Measurements from ENCODE around the gene ACVR1C.
A peak's percentile ranks its signal among the peaks of the same experiment; 100 is the strongest.
"Not testable (repeated sequence)": the region's sequence is repeated elsewhere in the genome, so short reads cannot be mapped to it uniquely, and the experiment has no call there.

ACVR1C gene

DNA sequence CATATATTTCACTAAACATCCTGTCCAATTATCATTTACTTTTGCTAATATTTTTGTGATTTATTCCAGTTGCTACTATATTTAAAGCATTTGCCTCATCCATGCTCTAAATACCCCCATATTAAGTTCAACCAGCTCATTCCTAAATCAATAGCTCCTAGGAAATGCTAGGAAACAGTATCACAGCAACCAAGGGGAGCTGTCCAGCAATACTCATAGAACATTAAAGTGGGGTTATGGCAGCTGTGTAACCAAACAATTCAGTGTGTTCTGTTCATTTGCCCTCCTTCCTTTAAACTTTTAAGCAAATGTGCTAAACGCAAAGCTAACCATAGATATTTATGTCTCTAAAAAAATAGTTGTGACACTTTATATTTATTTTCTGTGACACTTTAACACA, 41.1 kb downstream of the ACVR1C start:
- no peak for FAIRE-seq
- no peak for DNase-seq (ENCODE audit: low spot score)

DNA sequence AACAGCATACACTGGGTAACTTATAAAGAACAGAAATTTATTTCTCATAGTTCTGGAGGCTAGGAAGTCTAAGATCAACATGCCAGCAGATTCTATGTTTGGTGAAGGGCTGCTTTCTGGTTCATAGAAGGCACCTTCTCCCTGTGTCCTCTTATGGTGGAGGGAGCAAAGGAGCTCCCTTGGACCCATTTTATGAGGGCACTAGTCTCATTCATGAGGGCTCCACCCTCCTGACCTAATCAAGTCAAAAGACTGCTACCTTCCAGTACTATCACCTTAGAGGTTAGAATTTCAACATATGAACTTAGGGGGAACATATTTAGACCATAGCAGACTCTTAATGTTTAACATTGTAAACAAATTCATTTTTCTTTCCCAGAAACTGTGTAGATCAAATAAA, 54.5 kb downstream of the ACVR1C start:
- DNase-seq (ENCODE audit: low spot score) (no peak), FAIRE-seq (no peak)

GRCh38 chr2:157572725-157573124, 55.9 kb downstream of the ACVR1C start:
- FAIRE-seq = no peak
- peak; percentile 27 for DNase-seq (ENCODE audit: low spot score)

- not testable (repeated sequence) for FAIRE-seq; DNase-seq (ENCODE audit: low spot score)
Measured at GRCh38 chr2:157566623-157567022, 62.0 kb downstream of the ACVR1C start.

DNA sequence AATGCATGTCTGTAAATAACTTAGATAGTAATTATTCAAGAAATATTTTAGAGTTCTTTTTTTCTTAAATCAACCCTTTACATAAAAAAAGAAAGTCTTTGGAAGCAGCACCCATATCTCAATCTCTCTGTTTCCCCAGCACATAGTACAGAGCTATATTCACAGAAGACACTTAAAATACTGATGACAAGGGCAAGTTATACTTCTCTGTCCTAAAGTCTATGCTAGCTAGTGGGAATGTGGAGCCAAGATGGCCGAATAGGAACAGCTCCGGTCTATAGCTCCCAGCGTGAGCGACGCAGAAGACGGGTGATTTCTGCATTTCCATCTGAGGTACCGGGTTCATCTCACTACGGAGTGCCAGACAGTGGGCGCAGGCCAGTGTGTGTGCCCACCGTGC, 62.6 kb downstream of the ACVR1C start:
- FAIRE-seq; DNase-seq (ENCODE audit: low spot score): not testable (repeated sequence)

GRCh38 chr2:157565550-157565949, 63.1 kb downstream of the ACVR1C start:
- no peak for FAIRE-seq

DNA sequence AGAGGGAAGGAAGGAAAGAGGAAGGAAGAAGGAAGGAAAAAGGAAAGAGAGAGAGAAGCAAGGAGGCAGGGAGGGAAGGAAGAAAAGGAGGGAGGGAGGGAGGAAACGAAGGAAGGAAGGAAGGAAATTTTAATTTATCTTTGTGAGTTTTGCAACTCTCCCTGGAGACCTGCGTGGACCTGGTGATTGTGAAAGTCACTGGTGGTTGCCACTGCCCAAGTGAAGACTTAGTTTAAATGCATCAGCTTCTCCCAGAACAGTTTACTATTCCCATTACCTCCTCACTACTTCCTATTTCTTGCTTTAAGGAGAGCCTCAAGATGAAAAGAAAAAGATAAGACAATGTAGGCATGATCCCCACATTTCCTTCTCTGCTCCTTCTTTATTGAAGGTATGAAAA, 68.8 kb downstream of the ACVR1C start:
- no peak for DNase-seq (ENCODE audit: low spot score)
- no peak for FAIRE-seq

More at GRCh38 chr2:157565550-157565949, 63.1 kb downstream of the ACVR1C start:
- DNase-seq (ENCODE audit: low spot score) = no peak

- FAIRE-seq (no peak), DNase-seq (ENCODE audit: low spot score) (no peak)
Measured at GRCh38 chr2:157559461-157559860, 69.2 kb downstream of the ACVR1C start.

DNA sequence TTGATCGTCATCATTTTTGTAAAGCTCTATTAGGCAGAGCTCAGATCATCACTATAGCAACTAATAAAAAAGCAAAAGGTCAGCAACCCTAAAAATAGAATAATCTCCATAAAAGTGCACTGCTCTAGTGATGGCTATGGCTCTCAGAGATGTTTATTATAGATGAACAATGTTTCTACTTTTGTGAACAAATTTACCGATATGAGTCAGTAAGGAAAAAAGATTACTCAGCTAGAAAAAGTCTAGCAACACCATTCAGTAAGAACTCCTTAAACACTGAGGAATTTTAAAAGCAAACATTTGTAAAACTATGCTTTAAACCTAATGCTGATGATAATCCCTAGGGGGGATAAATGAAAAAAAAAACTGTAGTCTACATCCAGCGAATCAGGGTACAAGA, 69.6 kb downstream of the ACVR1C start:
- no peak for DNase-seq (ENCODE audit: low spot score)
- no peak for FAIRE-seq

DNA sequence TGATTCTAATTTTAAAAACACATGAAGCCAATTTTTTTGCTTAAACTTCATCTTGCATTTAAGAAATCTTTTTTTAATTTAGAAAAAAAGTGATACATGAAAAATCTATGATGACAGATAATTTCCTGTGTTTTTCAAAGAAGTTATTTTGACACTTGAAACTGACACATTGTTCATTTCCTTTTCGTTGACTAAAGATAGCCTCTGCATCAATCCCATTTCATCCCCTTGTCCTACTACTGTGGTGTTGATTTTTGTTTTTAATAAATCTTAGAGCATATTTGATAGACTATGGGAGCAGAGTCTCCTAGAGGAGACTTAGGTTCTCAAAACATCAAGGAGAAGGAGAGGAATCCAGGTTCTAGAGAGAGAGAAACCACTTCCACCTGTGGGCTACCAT, 70.9 kb downstream of the ACVR1C start:
- no peak for FAIRE-seq
- DNase-seq (ENCODE audit: low spot score) = no peak

GRCh38 chr2:157540102-157540501, 88.6 kb downstream of the ACVR1C start:
- FAIRE-seq (no peak), DNase-seq (ENCODE audit: low spot score) (no peak)

GRCh38 chr2:157538064-157538463, 90.6 kb downstream of the ACVR1C start:
- FAIRE-seq (no peak), DNase-seq (ENCODE audit: low spot score) (no peak)

GRCh38 chr2:157536815-157537214, 91.8 kb downstream of the ACVR1C start:
- FAIRE-seq (no peak), DNase-seq (ENCODE audit: low spot score) (no peak)

- DNase-seq (ENCODE audit: low spot score) = no peak
- no peak for FAIRE-seq
Measured at GRCh38 chr2:157528963-157529751, 99.5 kb downstream of the ACVR1C start.

DNA sequence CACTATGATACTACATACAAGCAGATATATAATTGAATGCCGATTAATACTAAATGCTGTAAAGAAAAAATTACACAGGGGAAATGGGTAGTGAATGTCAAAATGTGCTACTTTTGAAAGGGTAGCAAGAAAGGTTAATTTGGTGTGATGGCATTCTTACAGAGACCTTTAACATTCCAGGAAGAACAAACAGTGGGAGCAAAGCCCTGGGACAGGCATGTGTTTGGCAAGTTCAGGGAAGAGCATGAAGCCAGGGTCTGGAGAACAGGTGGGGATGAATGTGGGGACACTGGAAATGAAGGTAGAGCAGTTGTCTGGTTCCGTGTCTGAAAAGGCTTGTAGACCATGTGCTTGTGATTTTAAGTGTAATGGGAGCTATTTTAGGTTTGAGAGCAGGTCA, 102.6 kb downstream of the ACVR1C start:
- FAIRE-seq (no peak), DNase-seq (ENCODE audit: low spot score) (no peak)

DNA sequence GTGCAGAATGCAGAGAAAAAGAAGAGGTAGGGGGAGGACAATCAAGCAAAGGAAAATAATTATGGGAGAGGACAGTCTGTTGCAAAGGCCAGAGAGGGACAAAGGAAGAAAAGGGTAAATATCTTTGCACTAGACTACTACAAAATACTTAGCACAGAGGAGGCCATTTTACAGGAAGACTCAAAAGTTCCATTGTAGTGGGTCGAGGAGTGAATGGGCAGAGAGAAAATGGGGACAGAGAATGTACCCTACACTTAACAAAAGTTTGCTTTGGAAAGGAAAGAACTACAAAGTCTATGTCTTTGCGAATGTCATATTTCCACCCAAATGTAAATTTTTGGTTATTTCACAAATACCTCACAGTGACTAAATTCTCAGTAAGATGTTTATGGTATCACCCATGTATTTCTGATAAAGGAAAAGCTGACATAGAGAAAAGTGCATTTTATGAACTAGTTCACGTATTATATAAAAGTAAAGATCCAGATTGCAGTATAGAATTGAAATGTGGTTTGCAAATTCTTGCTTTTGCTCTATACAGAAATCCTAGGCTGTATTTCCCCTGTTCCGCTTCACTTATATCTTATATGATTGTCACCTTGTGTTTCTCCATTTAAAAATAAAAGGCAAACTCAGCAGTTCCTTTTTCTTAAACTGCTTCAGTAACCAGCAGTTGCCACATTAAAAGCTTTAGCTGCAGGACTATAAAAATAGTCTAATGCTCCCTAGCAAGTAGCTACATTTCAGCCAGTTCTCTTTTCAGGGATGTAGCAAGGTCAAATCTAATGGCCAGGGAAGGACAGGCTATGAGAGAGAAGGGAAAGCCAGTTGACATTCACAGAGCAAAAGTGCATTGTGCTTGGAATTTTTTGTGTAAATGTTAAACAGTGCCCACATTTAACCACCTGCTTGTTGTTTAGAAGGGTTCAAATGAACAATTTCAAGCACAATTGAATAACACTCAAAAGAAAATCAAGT, 105.1 kb downstream of the ACVR1C start:
- DNase-seq (ENCODE audit: low spot score) (no peak), FAIRE-seq (no peak)

- FAIRE-seq; DNase-seq (ENCODE audit: low spot score): not testable (repeated sequence)
Measured at GRCh38 chr2:157514966-157515365, 113.7 kb downstream of the ACVR1C start.

DNA sequence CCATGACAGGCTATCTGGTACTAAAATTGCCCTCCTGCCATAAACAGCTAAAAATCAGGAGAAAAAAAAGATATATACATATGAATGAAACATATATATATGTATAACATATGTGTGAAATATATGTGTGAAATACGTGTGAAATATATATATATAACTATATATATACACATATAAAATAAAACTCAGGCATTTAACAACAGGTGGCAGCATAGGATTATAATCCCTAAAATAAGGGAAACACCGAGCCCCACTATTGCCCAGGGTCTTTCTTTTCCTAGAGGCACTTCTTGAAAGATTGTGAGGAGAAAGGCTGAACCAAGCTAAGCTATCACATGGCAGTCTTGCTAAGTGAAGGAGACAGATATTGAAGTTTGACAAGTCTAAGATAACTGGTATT, 118.9 kb downstream of the ACVR1C start:
- no peak for DNase-seq (ENCODE audit: low spot score)

DNA sequence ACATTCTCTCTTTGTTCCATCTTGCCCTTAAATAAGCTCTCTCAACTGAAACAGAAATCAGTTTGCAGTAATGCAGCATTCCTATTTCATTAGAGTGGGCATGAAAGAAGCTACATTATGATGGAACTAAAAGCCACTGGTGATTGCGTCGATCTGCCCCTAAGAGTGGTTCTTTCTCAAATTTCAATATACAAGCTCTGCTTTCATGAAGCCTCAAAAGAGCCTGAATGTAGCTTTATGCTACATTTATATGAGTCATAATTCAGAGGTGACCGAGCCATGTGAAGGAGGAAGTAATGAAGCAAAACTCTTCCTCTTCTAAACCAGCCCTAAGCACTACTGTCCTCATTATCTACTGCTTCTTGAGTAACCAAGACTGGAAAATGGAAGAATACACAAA, 120.0 kb downstream of the ACVR1C start:
- DNase-seq (ENCODE audit: low spot score) = no peak
- no peak for FAIRE-seq

More for the DNA sequence above, 118.9 kb downstream of the ACVR1C start:
- FAIRE-seq = no peak

DNA sequence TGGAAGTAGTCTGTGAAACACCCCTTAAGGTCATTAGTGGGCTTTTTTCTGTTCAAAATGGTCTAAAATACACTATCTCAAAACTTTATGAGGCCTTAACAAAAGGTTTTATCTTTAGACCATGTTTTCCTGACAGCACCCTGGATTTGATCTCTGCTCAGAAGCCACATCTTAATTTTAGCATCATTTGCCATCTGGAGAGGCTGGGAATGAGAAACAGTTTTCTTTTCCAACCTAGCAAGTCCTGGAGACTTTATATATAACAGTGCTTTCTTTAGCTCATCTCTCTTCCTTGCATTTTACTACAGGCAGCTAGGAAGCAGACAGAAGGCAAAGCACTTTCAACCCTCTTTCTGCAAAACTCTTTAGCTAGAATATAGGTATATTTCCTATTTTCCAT, 122.1 kb downstream of the ACVR1C start:
- DNase-seq (ENCODE audit: low spot score) (no peak), FAIRE-seq (no peak)

GRCh38 chr2:157504623-157505022, 124.0 kb downstream of the ACVR1C start:
- no peak for FAIRE-seq
- DNase-seq (ENCODE audit: low spot score) = no peak

DNA sequence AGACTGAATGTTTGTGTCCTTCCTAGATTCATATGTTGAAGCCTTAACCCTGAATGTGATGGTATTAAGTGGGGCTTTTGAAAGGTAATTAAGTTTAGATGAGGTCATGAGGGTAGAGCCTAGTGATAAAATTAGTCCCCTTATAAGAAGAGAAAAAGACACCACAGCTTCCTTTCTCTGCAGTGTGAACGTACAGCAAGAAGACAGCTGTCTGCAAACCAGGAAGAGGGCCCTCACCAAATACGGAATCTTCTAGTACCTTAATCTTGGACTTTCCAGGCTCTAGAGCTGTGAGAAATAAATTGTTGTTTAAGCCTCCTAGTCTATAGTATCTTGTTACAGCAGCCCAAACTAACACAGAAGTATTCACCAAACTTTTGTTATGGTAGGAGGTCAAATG, 127.6 kb downstream of the ACVR1C start:
- no peak for DNase-seq (ENCODE audit: low spot score)
- no peak for FAIRE-seq
